Fibroblast of peridontal ligament (primary cell): ENCODE measurements around the gene WEE1.

Source experiments
- DNase-seq: peaks from one replicate; pipeline ENCODE4 v3.0.0-alpha.2; 2010; ENCODE audit errors: extremely low read depth

WEE1 gene

DNA sequence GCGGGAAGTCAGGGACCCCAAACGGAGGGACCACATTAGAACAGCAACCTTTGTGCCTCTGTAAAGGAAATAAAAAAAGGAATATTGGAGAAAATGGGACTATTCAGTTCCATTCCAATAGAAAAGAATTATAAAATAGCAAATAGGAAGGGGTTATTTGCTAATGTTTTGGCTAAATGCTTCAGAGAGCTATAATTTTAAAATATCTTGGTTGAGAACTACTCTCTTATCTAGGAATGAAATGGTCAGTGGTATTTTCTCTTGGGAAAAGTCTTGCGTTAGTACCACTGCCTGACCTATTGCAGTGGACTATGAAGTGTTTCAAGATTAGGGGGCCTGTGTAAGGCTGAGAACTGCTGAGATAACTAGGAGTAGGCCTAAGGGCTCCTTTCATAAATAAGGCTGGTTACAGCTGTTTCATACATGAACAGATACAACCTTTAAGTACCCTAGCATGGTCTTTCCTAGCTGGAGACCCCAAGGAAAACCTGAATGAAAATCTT, 6.9 kb upstream of the WEE1 start:
- peak; percentile 90 for DNase-seq

DNA sequence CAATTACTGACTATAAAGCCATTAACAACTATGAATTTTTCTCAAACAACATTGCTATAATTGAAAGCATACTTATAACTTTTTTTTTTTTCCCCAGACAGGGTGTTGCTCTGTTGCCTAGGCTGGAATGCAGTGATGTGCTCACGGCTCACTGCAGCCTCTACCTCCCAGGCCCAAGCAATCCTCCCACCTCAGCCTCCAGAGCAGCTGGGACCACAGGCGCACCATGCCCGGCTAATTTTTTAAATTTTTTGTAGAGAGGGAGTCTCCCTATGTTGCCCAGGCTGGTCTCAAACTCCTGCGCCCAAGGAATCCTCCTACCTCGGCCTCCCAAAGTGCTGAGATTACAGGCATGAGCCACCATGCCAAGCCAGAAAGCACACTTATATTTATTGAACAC, 6.1 kb upstream of the WEE1 start:
- DNase-seq = no peak

DNA sequence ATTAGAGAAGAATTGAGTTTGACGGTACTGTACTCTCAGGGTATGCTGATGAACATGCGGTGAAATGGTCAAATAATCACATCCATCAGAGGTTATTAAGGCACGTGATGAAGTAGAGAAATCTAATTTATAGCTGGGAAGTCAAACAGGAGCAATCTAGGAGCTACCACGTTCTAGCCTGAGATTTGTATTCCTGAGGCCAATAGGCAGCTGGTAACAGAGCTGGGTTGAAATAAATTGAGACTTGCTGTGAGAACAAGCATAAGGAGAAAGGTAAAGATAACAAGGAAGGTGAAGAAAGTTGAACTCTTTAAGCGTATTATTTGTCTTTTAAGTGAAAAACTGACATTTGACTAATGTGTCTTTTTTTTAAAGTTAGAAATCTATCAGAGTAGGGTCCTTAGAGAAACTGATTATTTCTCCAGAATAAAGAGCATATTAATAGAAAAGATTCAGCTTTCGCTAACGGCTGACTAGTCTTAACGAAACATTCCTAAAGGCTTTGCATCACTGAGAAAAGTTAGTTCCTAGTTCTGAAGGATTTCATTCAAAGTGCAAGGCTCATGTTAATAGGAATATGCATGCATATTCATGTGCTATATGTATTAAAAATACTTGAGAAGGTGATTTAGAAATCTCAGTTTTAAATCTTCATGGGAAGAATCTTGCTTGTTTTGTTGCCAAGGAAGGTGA, 5.2 kb upstream of the WEE1 start:
- DNase-seq = peak; percentile 22

DNA sequence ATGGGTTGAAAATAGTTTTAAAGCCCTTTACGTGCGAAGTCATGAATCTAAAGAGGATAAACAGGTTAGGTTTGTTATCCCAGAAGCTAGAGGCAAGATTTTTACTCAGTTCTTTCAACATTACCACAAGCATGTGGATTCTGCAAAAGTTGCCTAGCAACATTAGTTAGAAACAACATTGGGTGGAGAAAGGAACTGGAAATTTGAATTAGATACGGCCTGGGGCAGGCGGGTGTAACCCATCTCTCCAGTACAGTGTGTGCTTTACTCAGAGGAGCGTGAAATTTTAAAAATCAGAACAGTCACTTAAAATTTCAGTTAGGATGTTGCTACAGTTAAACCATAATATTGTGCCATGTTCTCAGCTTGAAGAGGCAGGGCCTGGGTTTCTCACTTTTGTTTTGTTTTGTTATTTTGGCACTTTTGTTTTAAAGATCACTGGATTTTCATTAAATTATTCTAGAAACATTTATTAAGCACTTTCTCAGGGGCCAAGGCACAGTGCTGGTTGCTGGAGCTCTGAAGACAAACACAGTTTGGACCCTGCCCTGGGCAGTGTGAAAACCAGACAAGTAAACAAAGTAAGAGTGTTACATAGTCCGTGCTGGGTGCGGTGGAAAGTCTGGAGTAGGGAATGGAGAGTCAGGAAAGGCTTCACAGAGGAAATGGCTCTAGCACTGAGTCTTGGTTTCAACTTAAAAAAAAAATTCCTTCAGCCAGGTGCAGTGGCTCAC, 4.4 kb upstream of the WEE1 start:
- peak; percentile 97 for DNase-seq

DNA sequence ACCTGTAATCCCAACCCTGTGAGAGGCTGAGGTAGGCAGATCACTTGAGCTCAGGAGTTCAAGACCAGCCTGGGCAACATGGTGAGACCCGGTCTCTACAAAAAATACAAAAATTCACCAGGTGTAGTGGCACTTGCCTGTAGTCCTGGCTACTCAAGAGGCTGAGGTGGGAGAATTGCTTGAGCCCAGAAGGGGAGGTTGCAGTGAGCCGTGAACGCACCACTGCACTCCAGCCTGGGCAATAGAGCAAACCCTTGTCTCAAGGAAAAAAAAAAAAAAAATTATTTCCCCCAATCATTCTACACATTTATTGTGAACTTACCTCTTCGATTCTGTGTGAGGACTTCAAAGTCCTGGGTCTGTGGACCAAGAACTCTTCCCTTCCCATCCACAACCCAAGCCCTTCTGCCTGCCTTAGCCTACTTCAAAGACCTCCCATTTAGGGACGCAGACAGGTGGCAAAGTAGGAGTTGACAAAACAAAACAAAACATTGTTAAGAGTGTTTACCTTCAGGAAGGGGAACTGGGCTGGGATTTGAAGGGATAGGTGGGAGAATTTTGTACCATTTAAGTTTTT, 3.8 kb upstream of the WEE1 start:
- DNase-seq = no peak

DNA sequence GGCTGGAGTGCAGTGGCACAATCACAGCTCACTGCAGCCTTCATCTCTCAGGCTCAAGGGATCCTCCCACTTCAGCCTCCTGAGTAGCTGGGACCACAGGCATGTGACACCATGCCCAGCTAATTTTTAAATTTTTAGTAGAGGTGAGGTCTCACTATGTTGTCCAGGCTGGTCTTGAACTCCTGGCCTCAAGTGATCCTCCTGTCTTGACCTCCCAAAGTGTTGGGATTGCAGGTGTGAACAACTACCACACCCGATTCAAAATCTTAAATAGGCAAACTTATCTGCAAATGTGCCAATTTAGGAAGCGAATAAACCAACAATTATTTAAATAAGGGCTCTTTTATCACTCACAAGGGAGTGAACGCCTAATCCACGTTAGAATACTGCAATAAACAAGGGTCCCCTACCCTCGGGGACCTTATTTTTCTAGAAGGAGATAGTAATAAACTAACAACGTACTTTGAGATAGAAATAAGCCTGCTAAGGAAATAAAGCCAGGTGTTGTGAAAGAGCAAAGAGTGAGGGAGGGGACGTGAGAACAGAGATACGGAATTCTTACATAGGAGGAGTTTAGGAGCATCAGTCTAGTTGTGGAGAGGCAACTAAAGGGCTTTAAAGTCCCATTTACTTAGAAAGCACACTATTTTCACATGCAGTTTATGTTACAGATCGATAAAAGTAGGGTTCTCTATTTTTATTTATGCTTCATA, 3.0 kb upstream of the WEE1 start:
- no peak for DNase-seq

DNA sequence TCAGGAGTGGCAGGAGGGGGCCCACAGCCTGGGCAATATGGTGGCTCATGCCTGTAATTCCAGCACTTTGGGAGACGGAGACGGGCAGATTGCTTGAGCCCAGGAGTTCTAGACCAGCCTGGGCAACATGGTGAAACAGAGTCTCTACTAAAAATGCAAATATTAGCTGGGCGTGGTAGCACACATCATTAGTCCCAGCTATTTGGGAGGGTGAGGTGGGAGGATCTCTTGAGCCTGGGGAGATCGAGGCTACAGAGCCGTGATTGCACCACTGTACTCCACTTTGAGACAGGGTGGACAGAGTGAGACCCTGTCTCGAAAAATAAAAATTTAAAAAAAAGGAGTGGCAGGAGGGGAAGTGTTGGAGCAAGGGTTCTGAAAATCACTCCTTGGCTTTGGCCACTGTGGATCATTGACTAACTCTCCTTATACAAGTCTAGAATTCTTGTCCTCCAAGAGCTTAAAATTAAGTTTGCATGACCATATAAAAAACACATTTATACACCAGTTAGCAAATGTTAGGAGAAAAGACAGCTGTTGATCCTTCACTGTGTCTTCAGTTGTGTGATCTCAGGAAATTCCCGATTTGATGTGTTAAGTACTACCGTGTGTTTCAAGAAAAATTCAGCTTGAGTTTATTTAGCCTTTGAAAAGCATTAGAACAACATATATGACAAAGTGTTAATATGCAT, 2.3 kb upstream of the WEE1 start:
- no peak for DNase-seq

DNA sequence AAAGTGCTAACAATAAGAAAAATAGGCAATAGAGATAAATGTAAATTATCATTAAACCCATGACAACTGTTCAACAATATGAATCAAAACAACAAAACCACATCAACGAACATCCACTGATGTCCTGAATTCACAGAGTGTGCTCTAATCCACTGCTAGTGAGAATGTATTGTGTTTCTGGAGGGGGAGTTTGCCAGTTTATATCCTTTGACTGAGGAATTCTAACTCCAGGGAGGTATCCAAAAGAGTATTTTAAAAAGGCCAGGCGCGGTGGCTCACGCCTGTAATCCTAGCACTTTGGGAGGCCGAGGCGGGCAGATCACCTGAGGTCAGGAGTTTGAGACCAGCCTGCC, 1.7 kb upstream of the WEE1 start:
- no peak for DNase-seq

DNA sequence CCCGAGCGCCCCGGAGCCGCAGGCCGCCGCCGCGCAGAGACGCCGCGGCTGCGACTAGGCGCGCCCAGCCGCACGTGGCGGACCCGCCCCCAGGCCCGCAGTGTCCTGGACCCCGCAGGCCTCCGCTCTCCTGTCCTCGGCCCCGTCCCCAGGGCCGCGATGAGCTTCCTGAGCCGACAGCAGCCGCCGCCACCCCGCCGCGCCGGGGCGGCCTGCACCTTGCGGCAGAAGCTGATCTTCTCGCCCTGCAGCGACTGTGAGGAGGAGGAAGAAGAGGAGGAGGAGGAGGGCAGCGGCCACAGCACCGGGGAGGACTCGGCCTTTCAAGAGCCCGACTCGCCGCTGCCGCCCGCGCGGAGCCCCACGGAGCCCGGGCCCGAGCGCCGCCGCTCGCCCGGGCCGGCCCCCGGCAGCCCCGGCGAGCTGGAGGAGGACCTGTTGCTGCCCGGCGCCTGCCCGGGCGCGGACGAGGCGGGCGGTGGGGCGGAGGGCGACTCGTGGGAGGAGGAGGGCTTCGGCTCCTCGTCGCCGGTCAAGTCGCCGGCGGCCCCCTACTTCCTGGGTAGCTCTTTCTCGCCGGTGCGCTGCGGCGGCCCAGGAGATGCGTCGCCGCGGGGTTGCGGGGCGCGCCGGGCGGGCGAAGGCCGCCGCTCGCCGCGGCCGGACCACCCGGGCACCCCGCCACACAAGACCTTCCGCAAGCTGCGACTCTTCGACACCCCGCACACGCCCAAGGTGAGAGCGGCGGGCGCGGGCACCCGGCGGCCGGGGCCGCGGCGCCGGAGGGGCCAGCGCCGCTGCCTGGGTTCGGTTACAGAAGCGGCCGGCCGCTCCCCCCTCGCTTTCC, 528 bp downstream of the WEE1 start:
- no peak for DNase-seq

DNA sequence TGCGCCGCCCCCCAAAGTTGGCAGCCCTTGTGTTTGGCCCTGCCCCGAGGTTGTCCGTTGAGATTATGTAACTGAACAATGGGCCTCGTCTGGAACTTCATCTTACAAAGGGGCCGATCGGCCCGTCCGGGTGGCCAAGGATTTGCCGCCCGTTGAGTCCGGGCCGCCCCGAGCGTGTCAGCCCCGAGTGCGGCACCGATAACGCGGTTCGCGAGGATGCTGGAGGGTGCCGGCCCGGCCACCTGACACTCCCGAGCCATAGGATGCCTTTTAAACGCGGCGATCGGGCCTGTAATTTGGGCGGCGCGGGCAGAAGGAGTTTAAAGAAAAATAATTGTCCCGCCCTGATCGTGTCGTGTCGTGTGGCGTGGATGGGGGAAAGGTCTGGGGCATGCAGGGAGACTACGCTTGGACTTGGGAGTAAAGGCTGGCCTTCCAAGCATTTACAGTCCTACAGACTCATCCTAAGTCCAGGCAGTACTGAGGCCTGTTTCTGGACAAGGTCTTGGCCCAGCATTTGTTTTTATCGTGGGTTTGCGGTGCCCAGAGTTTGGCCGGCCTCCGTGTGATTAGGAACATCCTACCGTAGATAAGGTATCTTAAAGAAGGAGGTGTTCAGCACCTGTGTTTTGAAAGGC, 1.3 kb downstream of the WEE1 start:
- peak; percentile 49 for DNase-seq

DNA sequence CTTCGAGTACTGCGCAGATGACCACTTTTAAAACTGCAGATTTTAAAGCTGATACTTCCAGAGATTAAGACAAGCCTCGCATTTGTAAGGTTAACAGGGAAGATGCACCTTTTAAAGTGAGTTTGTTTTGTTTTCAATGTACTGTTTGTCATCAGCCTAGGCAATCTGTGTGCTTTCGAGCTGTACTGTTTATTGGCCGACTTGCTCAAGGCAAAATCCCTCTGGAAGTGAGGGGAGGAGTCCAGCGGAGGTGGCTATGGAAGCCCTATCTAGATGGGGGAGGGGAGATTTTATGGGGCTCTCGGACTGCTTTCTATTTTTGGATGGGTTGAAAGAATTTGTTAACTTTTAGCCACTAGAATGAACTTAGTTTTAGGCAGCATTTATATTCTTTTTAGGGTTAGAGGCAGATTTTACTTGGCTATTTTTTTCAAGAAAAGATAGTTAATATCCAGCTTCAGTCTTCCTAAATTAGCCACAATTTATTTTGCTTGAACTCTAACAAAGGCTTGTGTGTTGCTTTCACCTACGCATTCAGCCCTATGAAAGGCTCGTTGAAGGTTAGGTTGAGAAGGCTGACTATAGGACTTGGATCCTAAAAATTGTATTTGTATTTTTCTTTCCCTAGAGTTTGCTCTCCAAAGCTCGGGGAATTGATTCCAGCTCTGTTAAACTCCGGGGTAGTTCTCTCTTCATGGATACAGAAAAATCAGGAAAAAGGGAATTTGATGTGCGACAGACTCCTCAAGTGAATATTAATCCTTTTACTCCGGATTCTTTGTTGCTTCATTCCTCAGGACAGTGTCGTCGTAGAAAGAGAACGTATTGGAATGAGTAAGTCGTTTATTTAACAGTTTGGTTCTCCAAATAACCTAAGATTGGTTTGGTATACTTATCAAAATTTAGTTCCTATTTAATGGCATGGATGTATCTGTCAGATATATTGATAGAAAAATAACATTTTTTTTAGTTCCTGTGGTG, 2.1 kb downstream of the WEE1 start:
- peak; percentile 90 for DNase-seq

DNA sequence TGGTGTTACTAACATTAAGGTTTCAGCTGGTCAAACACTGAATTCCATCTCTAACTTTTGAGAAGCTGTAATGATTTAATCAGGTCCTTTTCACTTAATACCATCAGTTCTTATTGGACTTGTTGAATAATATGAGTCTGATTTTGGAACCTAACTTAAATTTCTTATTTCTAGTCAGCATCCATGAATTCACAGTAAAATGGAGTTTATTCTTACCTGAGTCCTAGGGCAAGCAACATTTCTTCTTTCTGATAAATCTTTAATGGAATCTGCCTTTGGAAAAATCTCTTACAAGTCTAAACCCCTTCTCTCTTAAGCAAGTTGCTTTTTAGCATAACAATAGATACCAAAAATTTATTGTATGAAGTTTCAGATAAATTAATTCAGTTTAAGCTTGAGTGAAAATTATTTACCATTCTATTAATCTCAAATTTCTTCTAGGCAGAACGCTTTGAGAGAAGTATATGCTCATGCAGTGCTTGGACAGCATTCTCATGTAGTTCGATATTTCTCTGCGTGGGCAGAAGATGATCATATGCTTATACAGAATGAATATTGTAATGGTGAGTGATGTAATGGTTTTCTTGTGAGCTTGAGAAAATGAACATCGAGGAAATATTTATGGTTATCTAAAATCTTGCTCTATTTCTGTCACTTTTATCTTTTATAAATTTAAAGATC, 3.4 kb downstream of the WEE1 start:
- peak; percentile 67 for DNase-seq

DNA sequence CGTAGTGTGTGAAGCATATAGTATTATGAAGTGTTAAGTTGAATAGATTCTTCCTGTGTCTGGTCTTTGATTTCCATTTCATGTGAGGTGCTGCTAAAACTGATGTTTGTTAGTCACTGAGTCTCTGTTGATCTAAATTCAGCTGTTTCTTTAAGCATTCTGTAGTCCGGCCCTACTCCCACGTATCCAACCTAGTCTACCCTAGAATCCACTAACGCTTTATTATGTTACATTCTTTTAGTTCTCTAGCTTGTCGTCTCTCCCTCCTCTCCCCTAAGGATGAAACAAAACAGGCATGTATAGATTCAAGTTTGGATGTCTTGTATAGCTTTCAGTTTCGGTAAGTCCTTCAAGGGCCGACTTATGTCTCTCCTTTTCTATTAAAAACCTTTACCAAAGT, 4.1 kb downstream of the WEE1 start:
- DNase-seq = peak; percentile 64

DNA sequence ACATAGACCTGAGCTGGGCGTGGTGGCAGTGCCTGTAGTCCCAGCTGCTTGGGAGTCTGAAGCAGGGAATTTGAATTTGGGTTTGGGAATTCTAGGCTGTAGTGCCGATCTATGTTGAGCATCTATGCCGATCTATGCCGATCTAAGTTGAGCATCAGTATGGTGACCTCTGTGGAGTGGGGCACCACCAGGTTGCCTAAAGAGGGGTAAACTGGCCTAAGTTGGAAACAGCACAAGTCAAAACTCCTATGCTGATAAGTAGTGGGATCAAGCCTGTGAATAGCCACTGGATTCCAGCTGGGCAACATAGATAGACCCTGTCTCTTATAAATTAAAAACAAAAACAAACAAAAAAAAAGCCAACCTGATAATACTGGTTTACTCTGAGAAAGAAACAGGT, 7.4 kb downstream of the WEE1 start:
- DNase-seq = no peak

DNA sequence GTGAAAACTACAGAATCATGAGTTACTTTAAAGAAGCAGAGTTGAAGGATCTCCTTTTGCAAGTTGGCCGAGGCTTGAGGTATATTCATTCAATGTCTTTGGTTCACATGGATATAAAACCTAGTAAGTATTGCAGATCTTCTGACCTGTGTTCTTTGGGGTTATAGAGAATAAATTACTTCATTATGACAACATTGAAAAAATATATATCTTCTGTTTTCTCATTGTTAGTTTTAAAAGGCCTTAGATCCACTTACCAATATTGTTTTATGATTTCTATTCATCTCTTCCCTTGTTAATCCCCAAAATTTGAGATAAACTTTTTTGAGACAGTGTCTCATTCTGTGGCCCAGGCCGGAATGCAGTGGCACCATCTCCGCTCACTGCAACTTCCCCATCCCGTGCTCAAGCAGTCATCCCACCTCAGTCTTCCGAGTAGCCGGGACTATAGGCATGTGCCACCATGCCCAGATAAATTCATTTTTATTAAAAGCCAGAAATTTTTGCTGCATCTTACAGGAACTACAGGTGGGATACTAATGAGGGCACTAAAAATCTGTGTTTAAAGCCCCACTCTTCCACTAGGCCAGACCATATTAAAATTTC, 8.2 kb downstream of the WEE1 start:
- no peak for DNase-seq

DNA sequence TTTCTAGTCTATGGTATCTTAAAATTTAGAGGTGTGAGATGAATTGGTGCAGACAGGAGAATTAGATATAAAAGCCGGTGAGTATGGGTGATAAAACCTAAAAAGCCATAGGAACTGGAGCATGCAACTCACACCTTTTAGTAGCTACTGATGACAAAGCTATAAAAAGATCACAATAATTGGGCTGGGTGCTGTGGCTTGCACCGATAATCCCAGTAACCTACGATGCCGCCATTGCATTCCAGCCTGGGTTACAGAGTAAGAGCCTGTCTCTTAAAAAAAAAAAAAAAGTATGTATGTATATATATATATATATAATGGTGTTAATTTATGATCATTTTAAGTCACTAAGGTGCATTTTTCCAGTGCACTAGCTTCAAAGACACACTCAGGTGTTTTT, 17.2 kb downstream of the WEE1 start:
- no peak for DNase-seq

DNA sequence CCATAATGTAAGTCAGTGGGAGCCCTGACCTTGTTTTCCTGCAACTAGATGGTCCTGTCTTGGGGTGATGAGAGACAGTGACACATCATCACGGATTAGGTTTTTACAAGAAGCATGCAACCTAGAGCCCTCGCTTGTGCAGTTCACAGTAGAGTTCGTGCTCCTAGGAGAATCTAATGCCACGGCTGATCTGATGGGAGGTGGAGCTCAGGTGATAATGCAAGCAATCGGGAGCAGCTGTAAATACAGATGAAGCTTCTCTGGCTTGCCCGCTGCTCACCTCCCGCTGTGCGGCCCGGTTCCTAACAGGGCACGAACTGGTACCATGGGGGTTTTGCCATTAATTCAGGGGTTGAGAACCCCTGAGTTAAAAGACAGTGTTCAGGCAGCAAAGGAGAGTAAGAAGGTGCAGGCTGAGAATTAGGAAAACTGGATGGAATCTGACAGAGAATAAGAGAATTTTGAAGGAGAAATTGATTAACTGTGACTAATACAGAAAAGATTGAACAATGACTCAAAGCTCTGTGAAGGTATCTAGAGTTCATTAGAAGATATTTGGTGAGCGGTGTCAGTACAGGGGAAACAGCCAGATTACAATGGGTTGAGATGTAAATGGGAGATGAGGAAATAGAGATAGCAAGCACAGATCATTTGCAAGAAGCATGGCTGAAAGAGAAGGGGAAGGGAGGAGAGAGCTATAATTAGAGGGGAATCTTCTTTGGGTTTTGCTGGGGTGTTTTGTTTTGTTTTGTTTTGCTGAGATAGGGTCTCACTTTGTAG, 21.0 kb downstream of the WEE1 start:
- DNase-seq = no peak
